HG03521 (cell line): ENCODE measurements around the gene ACTR6.
"Not testable (repeated sequence)": the region's sequence is repeated elsewhere in the genome, so short reads cannot be mapped to it uniquely, and the experiment has no call there.

ENCODE experiments used
- ATAC-seq: cut with Tn5 transposase; IDR thresholded peaks from one replicate; pipeline ENCODE4 v1.9.1; 2021; ENCODE audit warnings: mild to moderate bottlenecking, moderate library complexity; ENCODE audit not compliant: unreplicated experiment

The ACTR6 gene

DNA sequence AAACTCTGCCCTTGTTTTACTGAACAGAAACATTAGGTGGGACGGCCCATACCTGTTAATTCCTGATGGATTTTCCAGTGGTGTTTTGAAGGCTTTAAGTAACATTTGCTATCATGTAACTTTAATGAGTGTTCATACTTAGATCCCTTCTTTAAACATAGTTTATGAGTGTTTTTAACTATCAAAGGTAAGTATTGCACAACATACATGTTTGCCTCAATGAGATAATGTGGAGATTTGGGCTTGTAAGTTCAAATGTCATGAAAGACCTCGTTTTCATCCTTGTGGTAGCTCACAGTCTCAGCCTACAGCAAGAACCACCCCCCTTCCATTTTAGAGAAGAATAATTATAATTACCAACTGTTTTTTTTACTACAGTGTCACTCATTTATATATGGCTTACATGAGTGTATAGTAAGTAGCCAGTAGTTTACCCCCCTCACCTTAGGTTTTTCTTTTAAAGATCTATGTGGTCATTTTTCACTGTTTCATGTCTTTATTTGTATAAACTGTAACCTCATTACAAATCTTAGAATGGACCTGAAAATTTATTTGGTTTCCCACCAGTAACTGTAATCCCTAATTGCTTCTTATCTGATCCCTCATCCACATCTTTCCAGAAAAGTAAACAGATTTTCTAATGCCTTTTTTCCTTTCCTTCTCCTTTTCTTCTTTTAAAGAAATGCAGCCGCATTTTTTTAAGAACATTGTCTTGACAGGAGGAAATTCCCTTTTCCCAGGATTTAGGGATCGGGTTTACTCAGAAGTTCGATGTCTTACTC, 18.9 kb downstream of the ACTR6 start:
- no peak for ATAC-seq

DNA sequence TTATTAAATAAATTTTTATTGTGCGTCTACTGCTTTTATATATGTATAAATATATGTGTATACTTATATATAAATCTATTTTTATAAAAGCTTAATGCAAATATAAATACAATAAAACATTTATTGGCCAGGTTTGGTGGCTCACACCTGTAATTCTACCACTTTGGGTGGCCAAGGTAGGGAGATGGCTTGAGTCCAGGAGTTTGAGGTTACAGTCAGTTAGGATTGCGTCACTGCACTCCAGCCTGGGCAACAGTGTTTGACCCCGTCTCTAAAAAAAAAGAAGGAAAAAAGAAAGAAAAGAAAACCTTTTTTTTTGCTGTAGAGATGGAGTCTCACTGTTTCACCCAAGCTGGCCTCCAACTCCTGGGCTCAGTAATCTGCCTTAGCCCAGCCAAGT, 20.9 kb downstream of the ACTR6 start:
- no peak for ATAC-seq

DNA sequence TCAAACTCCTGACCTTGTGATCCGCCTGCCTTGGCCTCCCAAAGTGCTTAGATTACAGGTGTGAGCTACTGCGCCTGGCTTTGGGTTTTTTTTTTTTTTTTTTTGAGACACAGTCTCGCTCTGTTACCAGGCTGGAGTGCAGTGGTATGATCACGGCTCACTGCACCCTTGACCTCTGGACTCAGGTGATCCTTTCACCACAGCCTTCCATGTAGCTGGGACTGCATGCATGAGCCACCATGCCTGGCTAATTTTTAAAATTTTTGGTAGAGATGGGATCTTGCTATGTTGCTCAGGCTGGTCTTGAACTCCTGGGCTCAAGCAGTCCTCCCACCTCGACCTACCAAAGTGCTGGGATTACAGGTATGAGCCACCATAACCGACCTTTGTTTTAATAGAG, 21.6 kb downstream of the ACTR6 start:
- not testable (repeated sequence) for ATAC-seq

DNA sequence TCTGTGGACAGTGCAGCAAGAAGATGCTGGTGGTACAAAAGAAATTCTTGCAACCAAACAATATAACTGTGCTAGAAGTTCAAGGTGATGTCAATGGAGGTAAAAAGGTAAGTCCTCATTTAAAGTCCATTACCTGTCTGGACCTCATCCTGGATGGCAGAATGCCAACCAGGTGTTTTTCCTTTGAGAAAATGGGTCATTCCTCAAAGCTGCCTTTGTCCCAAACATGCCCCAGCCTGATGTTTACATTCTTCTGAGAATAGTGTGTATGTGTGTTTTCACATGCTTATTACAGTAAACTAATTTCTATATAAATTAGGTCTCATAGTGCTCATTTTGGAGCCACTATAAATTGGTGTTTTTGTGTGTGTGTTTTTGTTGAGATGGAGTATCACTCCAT, 24.9 kb downstream of the ACTR6 start:
- no peak for ATAC-seq

DNA sequence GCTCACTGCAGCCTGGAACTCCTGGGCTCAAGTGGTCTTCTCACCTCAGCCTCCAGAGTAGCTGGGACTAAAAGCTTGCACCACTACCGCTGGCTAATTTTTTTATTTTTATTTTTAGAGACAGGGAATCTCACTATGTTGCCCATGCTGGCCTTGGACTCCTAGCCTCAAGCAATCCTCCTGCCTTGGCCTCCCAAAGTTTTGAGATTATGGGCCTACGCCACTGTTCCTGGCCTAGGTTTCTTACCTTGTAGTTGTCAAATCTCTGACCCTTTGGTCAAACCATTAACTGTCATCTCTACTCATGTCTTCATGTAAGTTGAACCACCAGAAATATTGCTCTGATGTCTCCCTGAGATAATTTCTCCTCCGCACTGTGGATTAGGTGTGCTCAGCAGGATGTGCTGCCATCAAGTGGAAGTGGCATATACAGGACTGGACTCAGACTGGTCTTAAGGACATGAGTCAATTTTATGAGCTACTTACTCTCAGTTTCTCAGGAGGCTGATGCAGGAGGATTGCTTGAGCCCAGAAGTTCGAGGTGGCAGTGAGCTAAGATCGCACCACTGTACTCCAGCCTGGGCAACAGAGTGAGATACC, 28.5 kb downstream of the ACTR6 start:
- ATAC-seq, result no peak

DNA sequence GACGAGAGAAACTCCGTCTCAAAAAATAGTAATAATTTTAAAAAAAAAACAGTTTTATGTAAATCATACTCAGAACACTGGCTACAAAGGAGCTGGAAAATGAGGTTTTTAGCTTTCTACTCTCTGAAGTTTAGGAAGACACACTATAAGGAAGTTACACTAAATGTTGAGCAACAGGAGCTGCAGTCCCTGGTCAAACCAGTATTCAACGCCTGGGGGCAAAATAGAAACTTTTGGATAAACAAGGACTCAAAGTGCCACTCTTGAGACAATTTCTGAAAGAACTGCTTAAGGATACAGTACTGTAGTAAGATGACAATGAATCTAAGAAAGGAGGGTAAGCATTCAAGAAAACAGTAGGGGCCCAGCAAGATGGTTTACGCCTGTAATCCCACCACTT, 29.3 kb downstream of the ACTR6 start:
- no peak for ATAC-seq

DNA sequence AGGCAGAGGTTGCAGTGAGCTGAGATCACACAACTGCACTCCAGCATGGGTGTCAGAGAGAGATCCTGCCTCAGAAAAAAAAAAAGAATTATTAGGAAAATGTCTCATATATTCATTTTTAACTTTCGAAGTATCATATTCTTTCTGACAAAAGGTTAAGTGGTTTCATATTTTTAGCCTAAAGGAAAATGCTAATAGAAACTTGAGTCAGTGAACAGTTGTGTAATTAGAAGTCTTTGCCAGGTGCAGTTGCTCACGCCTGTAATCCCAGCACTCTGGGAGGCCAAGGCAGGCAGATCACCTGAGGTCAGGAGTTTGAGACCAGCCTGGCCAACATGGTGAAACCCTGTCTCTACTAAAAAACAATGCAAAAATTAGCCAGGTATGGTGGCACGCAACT, 31.3 kb downstream of the ACTR6 start:
- ATAC-seq, result not testable (repeated sequence)

DNA sequence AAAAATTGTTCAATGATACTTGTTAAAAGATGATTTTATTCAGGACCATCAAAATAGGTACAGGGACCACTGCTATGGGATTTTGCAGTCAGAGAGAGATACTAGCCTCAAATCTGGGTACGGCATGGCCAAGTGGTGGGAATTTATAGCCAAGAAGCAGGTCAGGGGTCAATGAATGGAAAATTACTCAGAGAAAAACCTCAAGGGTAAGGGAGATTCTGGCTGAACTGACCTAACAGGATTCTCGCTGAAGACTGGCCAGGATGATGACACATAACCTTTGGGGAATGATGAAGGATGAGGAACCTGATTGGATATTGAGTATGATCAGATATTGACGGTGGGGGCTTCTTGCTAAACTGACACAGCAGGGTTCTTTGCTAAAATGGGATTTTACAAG, 33.6 kb downstream of the ACTR6 start:
- no peak for ATAC-seq

DNA sequence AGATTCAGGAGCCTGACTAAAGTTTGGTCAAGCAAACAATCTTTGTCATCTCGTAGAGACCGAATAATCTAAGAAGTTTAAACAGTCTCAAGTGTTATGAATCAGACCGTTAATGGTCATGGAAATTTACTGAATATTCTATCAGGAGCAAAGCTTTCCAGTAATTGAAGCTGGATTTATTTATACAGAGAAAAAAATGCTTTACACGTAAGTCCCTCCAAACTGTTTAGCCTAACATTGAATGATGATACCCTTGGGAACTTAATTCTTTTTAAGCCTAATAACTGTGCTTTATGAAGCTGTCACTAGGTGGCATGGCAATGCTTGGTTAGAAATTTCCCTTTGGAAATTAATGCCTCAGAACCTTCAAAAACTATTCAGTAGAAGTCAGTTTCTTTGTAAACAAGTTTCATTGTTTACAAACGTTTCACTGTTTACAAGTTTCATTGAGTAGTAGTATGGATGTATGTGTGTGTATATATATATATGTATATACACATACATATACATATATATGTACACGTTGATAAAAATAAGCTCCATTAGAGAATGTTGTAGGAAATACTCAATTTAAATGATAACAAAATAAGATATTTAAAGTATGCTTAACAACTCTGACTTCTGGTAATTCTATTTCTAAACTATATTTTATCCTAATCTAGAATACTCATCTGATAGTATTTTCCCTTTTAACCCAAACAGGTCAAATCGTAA, 34.1 kb downstream of the ACTR6 start:
- no peak for ATAC-seq

DNA sequence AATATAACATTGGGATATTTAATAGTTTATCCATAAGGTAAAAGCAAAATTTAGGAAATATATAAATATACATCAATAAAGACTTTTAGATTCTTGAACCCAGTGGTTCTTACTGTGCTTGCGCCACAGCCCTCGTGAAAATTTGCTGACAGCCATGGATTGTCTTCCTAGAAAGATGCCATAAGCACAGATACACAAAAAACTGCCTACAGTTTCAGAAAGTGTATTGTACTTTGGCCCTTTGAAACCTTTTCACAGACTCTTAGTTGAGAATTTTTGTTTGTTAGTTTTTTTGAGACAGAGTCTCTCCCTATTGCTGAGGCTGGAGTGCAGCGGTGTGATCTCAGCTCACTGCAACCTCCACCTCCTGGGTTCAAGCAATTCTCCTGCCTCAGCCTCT, 38.2 kb downstream of the ACTR6 start:
- ATAC-seq, result no peak

DNA sequence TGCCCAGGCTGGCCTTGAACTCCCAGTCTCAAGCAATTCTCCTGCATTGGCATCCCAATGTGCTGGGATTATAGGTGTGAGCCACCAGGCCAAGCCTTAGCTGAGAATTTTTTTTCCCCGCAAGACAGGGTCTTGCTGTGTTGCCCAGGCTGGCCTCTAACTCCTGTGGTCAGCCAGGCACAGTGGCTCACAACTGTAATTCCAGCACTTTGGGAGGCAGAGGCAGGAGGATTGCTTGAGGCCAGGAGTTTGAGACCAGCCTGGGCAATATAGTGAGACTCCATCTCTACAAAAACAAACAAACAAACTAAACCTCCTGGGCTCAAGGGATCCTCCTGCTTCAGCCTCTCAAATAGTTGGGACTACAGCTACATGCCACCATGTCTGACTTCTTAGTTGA, 39.0 kb downstream of the ACTR6 start:
- no peak for ATAC-seq

DNA sequence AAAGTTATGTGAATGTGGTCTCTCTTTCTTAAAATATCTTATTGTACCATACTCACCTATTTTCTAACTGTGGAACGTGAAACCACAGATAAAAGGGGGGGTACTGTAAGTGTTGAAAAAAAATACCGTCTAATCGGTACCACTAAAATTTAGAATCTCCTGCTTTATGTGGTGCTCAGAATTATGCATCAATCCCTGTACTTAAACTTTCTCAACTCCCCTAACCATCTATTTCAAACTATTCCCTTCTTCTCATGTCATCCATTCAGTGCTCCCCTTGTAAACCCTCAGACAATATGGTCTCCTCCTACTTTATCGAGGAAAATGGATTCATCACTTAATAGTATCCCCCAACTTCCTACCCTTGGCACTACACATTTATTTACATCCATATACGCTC, 42.5 kb downstream of the ACTR6 start:
- ATAC-seq, result no peak

DNA sequence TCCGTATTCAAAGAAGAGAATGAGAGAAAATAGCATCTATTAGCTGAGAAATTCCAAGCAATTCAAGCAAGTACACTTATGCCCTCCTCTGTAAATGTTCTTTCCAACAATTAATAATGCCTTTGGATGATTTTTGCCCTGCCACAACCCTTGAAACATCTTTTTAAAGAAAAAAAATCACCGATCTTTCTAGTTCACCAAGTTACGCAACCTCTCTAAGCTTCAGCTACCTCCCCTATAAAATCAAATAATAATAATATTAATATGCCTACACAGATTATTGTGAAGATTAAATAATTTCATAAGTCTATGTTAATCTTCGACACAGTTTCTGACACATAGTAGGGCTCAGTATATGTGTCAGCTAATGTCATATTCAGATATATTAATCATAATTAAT, 47.1 kb downstream of the ACTR6 start:
- no peak for ATAC-seq

DNA sequence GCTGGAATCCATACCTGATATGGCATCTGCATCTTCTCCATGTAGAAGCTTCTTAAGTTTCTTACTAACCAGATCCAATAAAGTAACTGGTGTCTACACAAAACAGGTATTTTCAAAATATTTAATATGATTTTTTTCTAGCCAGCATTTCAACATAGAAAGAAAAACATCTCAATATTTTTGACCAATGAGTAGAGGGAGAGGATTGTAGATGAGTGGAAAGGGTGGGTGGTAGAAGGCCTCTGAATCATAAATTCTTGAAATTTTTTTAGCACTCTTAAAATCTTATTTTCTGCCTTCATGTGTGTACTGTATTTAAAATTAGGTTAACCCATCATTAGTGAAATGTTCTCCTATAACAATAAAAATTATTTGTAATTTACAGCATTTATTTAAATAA, 48.3 kb downstream of the ACTR6 start:
- ATAC-seq, result no peak

DNA sequence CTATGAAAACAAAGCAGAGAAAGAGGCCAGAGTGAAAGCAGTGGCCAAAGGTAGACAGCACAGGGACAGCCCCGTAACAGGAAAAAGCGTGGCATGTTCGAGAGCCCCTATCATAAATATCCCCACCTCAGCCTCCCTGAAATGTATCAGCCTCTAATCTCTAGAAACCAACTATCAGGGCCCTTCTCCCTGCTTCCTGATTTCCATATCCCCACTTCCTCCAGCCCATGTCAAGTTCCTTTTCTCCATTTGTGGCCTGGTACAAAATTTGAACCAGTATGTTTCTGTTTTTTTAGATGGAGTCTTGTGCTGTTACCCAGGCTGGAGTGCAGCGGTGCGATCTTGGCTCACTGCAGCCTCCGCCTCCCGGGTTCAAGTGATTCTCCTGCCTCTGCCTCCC, 49.3 kb downstream of the ACTR6 start:
- ATAC-seq, result no peak

DNA sequence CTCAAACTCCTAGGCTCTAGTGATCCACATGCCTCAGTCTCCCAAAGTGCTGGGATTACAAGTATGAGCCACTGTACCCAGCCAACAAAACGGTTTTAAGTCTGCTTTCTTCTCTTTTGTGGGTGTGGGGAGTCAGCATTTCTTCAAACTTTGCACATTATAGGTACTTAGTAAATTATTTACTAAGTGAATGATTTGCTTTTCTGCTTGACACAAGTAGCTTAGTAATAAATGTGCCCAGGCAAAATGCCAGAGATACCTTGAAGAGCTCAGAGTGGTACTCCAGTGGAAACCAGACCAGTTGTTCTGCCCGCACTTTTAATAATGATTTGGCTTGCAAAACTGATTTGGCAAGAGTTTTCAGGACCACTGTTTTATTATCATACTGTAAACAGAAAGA, 51.3 kb downstream of the ACTR6 start:
- no peak for ATAC-seq

DNA sequence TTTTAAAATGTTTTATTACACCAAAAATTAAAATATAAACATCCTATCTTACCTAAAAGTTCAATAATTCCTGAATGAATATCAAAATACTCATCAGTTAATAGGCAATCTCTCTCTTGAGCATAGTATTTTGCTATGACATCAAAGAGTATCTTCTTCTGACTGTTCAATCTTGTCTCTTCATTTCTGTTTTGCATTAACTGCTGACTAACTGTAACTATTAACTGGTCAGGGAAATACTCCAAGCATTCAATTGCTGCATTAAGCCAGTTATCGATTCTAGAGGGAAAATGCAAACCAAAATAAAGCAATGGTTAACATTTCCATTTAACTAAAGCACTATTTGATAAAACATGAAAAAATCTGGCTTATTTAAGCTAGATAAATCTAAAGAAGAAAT, 52.8 kb downstream of the ACTR6 start:
- no peak for ATAC-seq

DNA sequence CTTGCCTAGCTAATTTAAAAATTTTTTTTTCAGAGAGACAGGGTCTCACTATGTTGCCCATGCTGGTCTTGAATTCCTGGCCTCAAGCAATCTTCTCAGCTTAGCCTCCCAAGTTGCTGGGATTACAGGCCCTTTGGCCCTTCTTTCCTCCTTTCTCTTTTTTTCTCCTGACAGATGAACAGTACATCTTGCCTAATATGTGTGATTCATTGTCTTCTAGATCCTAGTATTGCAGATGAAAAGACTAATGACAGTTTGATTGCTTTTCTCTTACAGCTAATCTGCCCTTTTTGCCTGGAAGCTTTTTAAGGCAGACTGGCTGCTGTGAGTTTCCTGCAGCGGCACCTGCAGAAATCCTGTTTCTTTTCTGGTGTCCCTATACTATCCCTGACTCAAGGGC, 54.3 kb downstream of the ACTR6 start:
- ATAC-seq, result no peak

DNA sequence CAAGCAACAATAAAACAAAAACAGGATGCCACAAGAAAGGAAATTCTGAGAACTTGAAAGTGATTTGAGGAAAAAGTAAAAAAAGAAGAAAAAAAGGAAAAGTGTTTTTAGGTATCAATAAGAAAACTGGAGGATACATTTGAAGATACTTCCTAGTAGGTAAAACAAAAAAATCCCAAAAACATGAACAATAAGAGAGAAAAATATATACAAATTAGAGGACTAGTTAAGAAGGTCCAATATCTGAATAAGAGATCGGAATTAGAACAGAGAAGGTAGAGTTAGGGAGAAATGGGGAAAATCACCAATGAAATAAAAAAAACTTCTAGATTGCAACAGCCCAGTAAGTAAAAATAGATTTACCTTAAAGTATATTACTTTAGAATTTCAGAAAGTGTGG, 57.5 kb downstream of the ACTR6 start:
- no peak for ATAC-seq

DNA sequence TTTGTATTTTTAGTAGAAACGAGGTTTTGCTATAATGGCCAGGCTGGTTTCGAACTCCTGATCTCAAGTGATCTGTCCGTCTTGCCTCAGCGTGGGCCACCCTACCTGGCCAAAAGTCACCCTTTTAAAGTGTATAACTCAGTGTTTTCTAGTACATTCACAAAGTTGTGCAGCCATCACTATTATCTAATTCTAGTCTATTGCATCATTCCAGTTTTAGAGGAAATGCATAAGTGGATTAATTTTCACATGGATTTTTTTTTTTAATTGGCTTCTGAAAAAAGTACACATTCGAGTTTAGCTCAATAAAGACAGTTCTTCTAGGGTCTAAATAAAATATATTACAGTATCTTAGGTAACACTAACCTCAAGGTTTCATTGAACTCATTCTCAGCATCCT, 62.5 kb downstream of the ACTR6 start:
- ATAC-seq, result no peak

DNA sequence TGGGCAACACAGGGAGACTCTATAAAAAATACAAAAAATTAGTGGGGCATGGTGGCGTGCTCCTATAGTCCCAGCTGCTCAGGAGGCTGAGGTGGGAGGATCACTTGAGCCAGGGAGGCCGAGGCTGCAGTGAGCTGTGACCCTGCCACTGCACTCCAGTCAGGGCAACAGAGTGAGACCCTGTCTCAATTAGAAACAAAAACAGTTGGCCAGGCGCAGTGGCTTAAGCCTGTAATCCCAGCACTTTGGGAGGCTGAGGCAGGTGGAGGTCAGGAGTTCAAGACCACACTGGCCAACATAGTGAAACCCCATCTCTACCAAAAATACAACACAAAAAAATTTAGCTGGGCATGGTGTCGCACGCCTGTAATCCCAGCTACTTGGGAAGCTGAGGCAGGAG, 64.5 kb downstream of the ACTR6 start:
- not testable (repeated sequence) for ATAC-seq
